OCI-LY1 (cell line): ENCODE data around the gene CC2D1A.

ENCODE experiments used
- H2AFZ ChIP-seq: fragments of 200-600 bp; sonication (generic), shearing (Covaris generic); 2 replicates; pipeline ENCODE4 v1.6.0; 2014; ENCODE audit warnings: antibody characterized with exemption, mild to moderate bottlenecking, low read length
- H3F3A ChIP-seq: fragments of 200-600 bp; sonication (generic), shearing (Covaris generic); 2 replicates; pipeline ENCODE4 v1.6.0; 2014; ENCODE audit warnings: mild to moderate bottlenecking, antibody characterized with exemption, low read length, moderate library complexity; ENCODE audit not compliant: insufficient read depth
- H3K27ac ChIP-seq: fragments of 200-600 bp; sonication (generic); 2 replicates; pipeline ENCODE4 v1.5.1; 2014; ENCODE audit warnings: low read length, mixed run types, mild to moderate bottlenecking, low read depth; ENCODE audit not compliant: poor library complexity, severe bottlenecking
- H3K27me3 ChIP-seq: fragments of 200-600 bp; sonication (generic); 2 replicates; pipeline ENCODE4 v1.6.0; 2014; ENCODE audit warnings: antibody characterized with exemption, mild to moderate bottlenecking, low read length, moderate library complexity; ENCODE audit not compliant: insufficient read depth
- H3K36me3 ChIP-seq: fragments of 200-600 bp; sonication (generic); 2 replicates; pipeline ENCODE4 v1.6.1; 2014; ENCODE audit warnings: mild to moderate bottlenecking, antibody characterized with exemption, low read length, moderate library complexity, mixed read lengths; ENCODE audit not compliant: insufficient read depth
- H3K4me1 ChIP-seq: fragments of 200-600 bp; sonication (generic); 2 replicates; pipeline ENCODE4 v1.5.1; 2014; ENCODE audit warnings: mild to moderate bottlenecking, low read length, moderate library complexity; ENCODE audit not compliant: insufficient read depth, severe bottlenecking
- H3K4me2 ChIP-seq: fragments of 200-600 bp; sonication (generic), shearing (Covaris generic); 2 replicates; pipeline ENCODE4 v1.6.1; 2014; ENCODE audit warnings: low read length
- H3K4me3 ChIP-seq: fragments of 200-600 bp; sonication (generic); 2 replicates; pipeline ENCODE4 v1.5.1; 2014; ENCODE audit warnings: low read length, low read depth, mild to moderate bottlenecking, mixed read lengths; ENCODE audit not compliant: poor library complexity, severe bottlenecking
- H3K79me2 ChIP-seq: fragments of 200-600 bp; shearing (Covaris generic); 2 replicates; pipeline ENCODE4 v1.6.1; 2016; ENCODE audit warnings: mixed run types, low read length, mixed read lengths; ENCODE audit not compliant: insufficient read depth
- H3K9ac ChIP-seq: fragments of 200-600 bp; sonication (generic), shearing (Covaris generic); 2 replicates; pipeline ENCODE4 v1.6.1; 2014; ENCODE audit warnings: mild to moderate bottlenecking, low read length, mixed read lengths
- H3K9me2 ChIP-seq: fragments of 200-600 bp; sonication (generic), shearing (Covaris generic); 2 replicates; pipeline ENCODE4 v1.6.1; 2014; ENCODE audit warnings: low read depth, mild to moderate bottlenecking, low read length, mixed read lengths
- H3K9me3 ChIP-seq: fragments of 200-600 bp; shearing (Covaris generic); 2 replicates; pipeline ENCODE4 v1.6.1; 2014; ENCODE audit warnings: low read length, mixed read lengths
- H4K20me1 ChIP-seq: fragments of 200-600 bp; sonication (generic), shearing (Covaris generic); 2 replicates; pipeline ENCODE4 v1.6.0; 2016; ENCODE audit warnings: mild to moderate bottlenecking, low read length; ENCODE audit not compliant: insufficient read depth
- CTCF ChIP-seq: fragments of 200-600 bp; sonication (generic), shearing (Covaris generic); IDR thresholded peaks from 2 replicates; pipeline ENCODE4 v1.5.1; 2017; ENCODE audit warnings: mild to moderate bottlenecking, antibody characterized with exemption, low read length, moderate library complexity, mixed read lengths
- EZH2 ChIP-seq: fragments of 200-600 bp; sonication (generic), shearing (Covaris generic); IDR thresholded peaks from 2 replicates; pipeline ENCODE4 v1.8.0; 2017; ENCODE audit warnings: borderline replicate concordance, mixed run types, mild to moderate bottlenecking, antibody characterized with exemption, low read length, moderate library complexity, mixed read lengths

The CC2D1A gene

DNA sequence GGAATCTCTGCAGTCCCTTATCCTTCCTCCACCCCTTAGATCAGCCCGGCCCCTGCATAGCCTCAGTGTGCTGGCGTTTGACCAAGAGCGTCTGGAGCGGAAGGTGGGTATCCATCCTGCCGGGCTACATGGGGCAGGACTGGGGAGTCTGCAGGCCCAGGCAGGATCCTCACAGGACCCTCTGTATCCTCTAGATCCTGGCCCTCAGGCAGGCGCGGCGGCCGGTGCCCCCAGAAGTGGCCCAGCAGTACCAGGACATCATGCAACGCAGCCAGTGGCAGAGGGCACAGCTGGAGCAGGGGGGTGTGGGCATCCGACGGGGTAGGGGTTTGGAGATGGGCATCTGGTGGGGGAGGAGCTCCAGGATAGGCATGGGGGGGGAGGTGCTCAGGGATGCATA, 23.3 kb downstream of the CC2D1A start:
- Histone ChIP-seq H3F3A (no peaks in the 10 kb centered on the region), H3K27me3 (no peaks in the 10 kb centered on the region), H3K9me3 (no peaks in the 10 kb centered on the region), H3K9me2 (no peaks in the 10 kb centered on the region), H3K36me3 (peaks cover 40% of the 10 kb centered on the region), H2AFZ (no peak overlapping the region), H3K4me2 (no peak overlapping the region), H3K9ac (no peak overlapping the region), H4K20me1 (no peaks in the 10 kb centered on the region), H3K4me1 (no peaks in the 10 kb centered on the region), H3K27ac (no peak overlapping the region), H3K79me2 (no peaks in the 10 kb centered on the region), H3K4me3 (no peak overlapping the region)
- no peak for TF ChIP-seq CTCF
- no peak for TF ChIP-seq EZH2

GRCh38 chr19:13929956-13930355, 24.0 kb downstream of the CC2D1A start:
- Histone ChIP-seq H3K9me2 (no peaks in the 10 kb centered on the region), H3K9ac (no peak overlapping the region), H3K27me3 (no peaks in the 10 kb centered on the region), H3K9me3 (no peaks in the 10 kb centered on the region), H3K4me3 (no peak overlapping the region), H3K27ac (no peak overlapping the region), H2AFZ (no peak overlapping the region), H3K36me3 (peaks cover 36% of the 10 kb centered on the region), H3F3A (no peaks in the 10 kb centered on the region), H3K4me1 (no peaks in the 10 kb centered on the region), H3K79me2 (no peaks in the 10 kb centered on the region), H3K4me2 (no peak overlapping the region), H4K20me1 (no peaks in the 10 kb centered on the region)
- TF ChIP-seq EZH2: no peak
- no peak for TF ChIP-seq CTCF

DNA sequence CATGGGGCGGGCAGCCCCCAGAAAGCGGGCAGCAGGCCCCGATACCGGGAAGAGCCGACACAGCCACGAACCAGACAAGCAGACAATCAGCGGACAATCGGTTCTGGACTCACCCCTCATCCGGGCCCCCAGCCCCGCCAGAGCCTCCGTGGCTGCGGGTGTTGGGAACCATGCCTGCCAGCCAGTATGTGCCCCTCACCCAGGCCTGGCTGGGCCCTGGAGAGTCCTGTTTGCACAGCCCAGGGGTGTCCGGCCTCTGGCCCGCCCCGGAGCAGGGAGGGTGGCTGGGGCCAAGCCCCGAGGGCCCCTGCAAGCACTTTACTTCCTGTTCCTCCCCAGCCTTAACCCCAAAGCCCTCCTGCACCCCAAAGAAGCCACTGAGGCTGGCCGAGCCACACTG, 24.4 kb downstream of the CC2D1A start:
- no peaks in the 10 kb centered on the region for H3K4me1 ChIP-seq
- no peak overlapping the region for H3K9ac ChIP-seq
- TF ChIP-seq CTCF (no peak), EZH2 (no peak)
- no peak overlapping the region for H3K4me2 ChIP-seq
- H3K9me3 ChIP-seq: no peaks in the 10 kb centered on the region
- H3K36me3 ChIP-seq: peaks cover 33% of the 10 kb centered on the region
- no peaks in the 10 kb centered on the region for H4K20me1 ChIP-seq
- no peaks in the 10 kb centered on the region for H3K79me2 ChIP-seq
- H3K27me3 ChIP-seq: no peaks in the 10 kb centered on the region
- no peak overlapping the region for H3K4me3 ChIP-seq
- H3K27ac ChIP-seq: no peak overlapping the region
- no peaks in the 10 kb centered on the region for H3F3A ChIP-seq
- no peaks in the 10 kb centered on the region for H3K9me2 ChIP-seq
- no peak overlapping the region for H2AFZ ChIP-seq
